Airway epithelial cell (primary cell): Measurements from ENCODE around the gene IL17REL. TPM values are rescaled to one million over a fixed set of nuclear protein-coding genes. Genes with fewer than 3 reads are reported as not detected.

Experiments
- total RNA-seq: library from RNA; depleted of rRNA; stranded (reverse); fragments of >200 nt; gene quantifications from 2 replicates; pipeline ENCODE4 v1.2.3, GENCODE V29; 2015

IL17REL gene
- total RNA-seq: not detected in 2 replicates

GRCh38 chr22:50012211-50013181, at the start of gene IL17REL:
Gene IL17REL, minus strand, starts transcription at chr22:50012765. Its CDS starts 119 bp downstream, at chr22:50012646.

GRCh38 chr22:50058061-50058905, 45.7 kb upstream of the IL17REL start, which contains the start of gene TTLL8:
Gene TTLL8, minus strand, starts transcription at chr22:50058298.

GRCh38 chr22:49960159-49961004, 52.2 kb downstream of the IL17REL start, which contains the start of gene PIM3:
Gene PIM3, plus strand, starts transcription at chr22:49960772. Its CDS starts 176 bp downstream, at chr22:49960948.

Other genes with a start within 250 kb of the IL17REL start
- gene BRD1, start 184.9 kb downstream of the IL17REL start, total RNA-seq: 23.3 and 30.3 TPM in 2 replicates
- gene ZBED4, start 158.9 kb downstream of the IL17REL start, total RNA-seq: 14.1 and 17.5 TPM in 2 replicates
- 16.9 and 23.2 TPM in 2 replicates for gene ALG12, start 94.3 kb downstream of the IL17REL start, total RNA-seq
- 53.0 and 79.7 TPM in 2 replicates for gene CRELD2, start 94.1 kb downstream of the IL17REL start, total RNA-seq
- 81.5 and 89.4 TPM in 2 replicates for gene PIM3, start 52.0 kb downstream of the IL17REL start, total RNA-seq
- not detected in 2 replicates for gene TTLL8, start 45.5 kb upstream of the IL17REL start, total RNA-seq
- gene MLC1, start 72.7 kb upstream of the IL17REL start, total RNA-seq: 0.37 TPM in 1 of 2 replicates, not detected in the other
- gene MOV10L1, start 77.2 kb upstream of the IL17REL start, total RNA-seq: 0.07 and 0.98 TPM in 2 replicates
- 0.46 and 0.71 TPM in 2 replicates for gene PANX2, start 158.0 kb upstream of the IL17REL start, total RNA-seq
- gene TRABD, start 173.1 kb upstream of the IL17REL start, total RNA-seq: 54.1 and 59.9 TPM in 2 replicates
- 54.4 and 60.5 TPM in 2 replicates for gene SELENOO, start 188.2 kb upstream of the IL17REL start, total RNA-seq
- gene TUBGCP6, start 232.3 kb upstream of the IL17REL start, total RNA-seq: 14.5 and 25.8 TPM in 2 replicates
- 26.7 and 37.4 TPM in 2 replicates for gene HDAC10, start 238.5 kb upstream of the IL17REL start, total RNA-seq
- 17.8 and 19.5 TPM in 2 replicates for gene MAPK12, start 248.9 kb upstream of the IL17REL start, total RNA-seq